GM12891 (cell line): ENCODE results near the gene MTG2.

Experiments
- PAX5 ChIP-seq: IDR thresholded peaks from 2 replicates; pipeline ENCODE4 v1.6.1; 2011; ENCODE audit warnings: low read length, moderate library complexity, mild to moderate bottlenecking; ENCODE audit not compliant: insufficient read depth, severe bottlenecking
- POLR2A ChIP-seq: IDR thresholded peaks from 2 replicates; pipeline ENCODE4 v1.6.1; 2011; ENCODE audit warnings: low read depth, low read length, control low read depth
- TAF1 ChIP-seq: IDR thresholded peaks from 2 replicates; pipeline ENCODE4 v1.6.1; 2011; ENCODE audit warnings: low read depth, low read length, control low read depth

- TF ChIP-seq POLR2A (no peak), PAX5 (no peak), TAF1 (no peak)
Measured at GRCh38 chr20:62159839-62160238, 23.0 kb upstream of the MTG2 start.
